ENCODE measurements around the gene SLC35G3. TPM values are rescaled to one million over a fixed set of nuclear protein-coding genes. Genes with fewer than 3 reads are reported as not detected.

SLC35G3 gene
- total RNA-seq, 6 experiments from 2014 or later: not detected

DNA sequence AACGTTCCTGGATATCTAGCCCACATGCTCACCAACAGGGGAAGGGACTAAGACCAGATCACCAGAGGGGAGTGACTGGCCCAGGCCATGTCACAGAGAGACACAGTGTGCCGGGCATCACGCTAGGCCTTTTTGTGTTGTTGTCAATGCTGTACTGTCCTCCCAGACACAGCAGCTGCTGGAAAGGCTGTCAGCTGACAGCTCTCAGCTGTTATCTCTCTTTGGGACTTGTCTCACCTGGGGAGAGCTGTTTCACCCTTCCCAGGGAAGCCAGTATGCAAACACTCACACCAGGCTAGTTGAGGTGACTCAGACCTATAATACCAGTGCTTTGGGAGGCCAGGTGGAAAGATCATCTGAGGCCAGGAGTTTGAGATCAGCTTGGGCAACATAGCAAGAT lies 27.1 kb downstream of the SLC35G3 start:
- H3K4me1 ChIP-seq: no peaks in the 10 kb centered on the region
- WGBS (ENCODE audit: insufficient coverage, low coverage, low lambda C conversion rate, missing lambda C conversion rate): 43% methylated on average over 2 of the region's 3 CpGs
- ATAC-seq (no peak), DNase-seq (no peak)
- no peaks in the 10 kb centered on the region for H3K27me3 ChIP-seq
- intact Hi-C loops (cut with DNase I): no loop called here
- H3K4me3 ChIP-seq: no peak overlapping the region
- TF ChIP-seq POLR2A (IDR thresholded peaks at IDR 0.05): no peak
- TF ChIP-seq, protein P1, sequence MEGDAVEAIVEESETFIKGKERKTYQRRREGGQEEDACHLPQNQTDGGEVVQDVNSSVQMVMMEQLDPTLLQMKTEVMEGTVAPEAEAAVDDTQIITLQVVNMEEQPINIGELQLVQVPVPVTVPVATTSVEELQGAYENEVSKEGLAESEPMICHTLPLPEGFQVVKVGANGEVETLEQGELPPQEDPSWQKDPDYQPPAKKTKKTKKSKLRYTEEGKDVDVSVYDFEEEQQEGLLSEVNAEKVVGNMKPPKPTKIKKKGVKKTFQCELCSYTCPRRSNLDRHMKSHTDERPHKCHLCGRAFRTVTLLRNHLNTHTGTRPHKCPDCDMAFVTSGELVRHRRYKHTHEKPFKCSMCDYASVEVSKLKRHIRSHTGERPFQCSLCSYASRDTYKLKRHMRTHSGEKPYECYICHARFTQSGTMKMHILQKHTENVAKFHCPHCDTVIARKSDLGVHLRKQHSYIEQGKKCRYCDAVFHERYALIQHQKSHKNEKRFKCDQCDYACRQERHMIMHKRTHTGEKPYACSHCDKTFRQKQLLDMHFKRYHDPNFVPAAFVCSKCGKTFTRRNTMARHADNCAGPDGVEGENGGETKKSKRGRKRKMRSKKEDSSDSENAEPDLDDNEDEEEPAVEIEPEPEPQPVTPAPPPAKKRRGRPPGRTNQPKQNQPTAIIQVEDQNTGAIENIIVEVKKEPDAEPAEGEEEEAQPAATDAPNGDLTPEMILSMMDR (IDR thresholded peaks at IDR 0.05): no peak
- no peak overlapping the region for H3K27ac ChIP-seq
- no peaks in the 10 kb centered on the region for H3K36me3 ChIP-seq
- no peaks in the 10 kb centered on the region for H3K9me3 ChIP-seq

DNA sequence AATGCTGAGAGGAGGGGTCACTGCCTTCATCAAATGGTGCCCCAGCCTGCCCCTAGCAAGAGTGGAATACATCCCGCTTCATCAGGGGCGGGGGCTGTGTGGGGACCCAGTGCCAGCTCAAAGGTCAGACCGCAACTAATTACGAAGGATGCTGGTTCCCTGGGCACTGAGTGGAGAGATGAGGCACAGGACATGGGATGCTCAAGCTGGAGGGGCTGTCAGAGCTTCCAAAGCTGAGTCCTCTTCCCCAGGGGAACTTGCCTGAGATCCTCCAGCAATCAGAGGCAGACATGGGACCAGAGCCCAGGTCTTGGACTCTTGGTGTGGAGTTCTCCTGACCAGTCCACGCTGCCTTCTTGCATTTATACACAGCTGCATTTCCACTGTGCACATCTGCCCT lies 27.7 kb downstream of the SLC35G3 start:
- no peaks in the 10 kb centered on the region for H3K9me3 ChIP-seq
- TF ChIP-seq, protein P1 (IDR thresholded peaks at IDR 0.05): no peak
- TF ChIP-seq POLR2A (IDR thresholded peaks at IDR 0.05): no peak
- WGBS (ENCODE audit: insufficient coverage, low coverage, low lambda C conversion rate, missing lambda C conversion rate): 65% methylated on average over 3 of the region's 5 CpGs
- H3K4me1 ChIP-seq: no peaks in the 10 kb centered on the region
- no peak for ATAC-seq
- no peaks in the 10 kb centered on the region for H3K27me3 ChIP-seq
- intact Hi-C loops (cut with DNase I): no loop called here
- H3K36me3 ChIP-seq: no peaks in the 10 kb centered on the region
- H3K27ac ChIP-seq: no peak overlapping the region
- DNase-seq: no peak
- no peak overlapping the region for H3K4me3 ChIP-seq

DNA sequence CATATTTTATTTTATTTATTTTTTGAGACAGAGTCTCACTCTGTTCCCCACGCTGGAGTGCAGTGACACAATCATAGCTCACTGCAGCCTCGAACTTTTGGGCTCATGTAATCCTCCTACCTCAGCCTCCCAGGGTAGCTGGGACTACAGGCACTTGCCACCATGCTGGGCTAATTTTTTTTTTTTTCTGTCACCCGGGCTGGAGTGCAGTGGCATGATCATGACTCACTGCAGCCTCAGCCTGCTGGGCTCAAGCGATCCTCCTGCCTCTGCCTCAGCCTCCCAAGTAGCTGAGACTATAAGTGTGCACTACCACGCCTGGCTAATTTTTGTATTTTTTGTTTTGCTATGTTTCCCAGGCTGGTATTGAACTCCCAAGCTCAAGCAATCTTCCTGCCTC lies 29.5 kb downstream of the SLC35G3 start:
- 72% methylated on average over 5 of the region's 5 CpGs for WGBS (ENCODE audit: insufficient coverage, low coverage, low lambda C conversion rate, missing lambda C conversion rate)
- DNase-seq (no peak), ATAC-seq (no peak)
- TF ChIP-seq, protein P1 (IDR thresholded peaks at IDR 0.05): no peak
- TF ChIP-seq POLR2A (IDR thresholded peaks at IDR 0.05): no peak
- no peaks in the 10 kb centered on the region for H3K27me3 ChIP-seq
- no peaks in the 10 kb centered on the region for H3K36me3 ChIP-seq
- intact Hi-C loops (cut with DNase I): no loop called here
- H3K4me3 ChIP-seq: no peak overlapping the region
- no peaks in the 10 kb centered on the region for H3K9me3 ChIP-seq
- no peaks in the 10 kb centered on the region for H3K4me1 ChIP-seq
- H3K27ac ChIP-seq: no peak overlapping the region

DNA sequence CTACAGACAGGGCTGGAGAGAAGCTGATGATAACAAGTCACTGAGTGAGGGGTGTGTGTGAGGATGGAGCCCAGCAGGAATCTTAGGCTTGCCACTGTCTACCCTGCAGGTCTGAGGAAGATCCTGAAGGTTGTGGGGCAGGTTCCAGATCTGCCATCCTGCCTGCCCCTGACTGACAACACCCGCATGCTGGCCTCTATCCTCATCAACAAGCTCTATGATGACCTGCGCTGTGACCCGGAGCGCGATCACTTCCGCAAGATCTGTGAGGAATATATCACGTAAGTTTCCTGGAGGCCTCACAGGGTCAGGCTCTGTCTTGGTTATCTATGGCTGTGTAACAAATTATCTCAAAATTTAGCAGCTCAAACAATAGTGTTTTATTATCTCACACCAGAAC lies 30.3 kb downstream of the SLC35G3 start:
- no peak overlapping the region for H3K4me3 ChIP-seq
- no peak overlapping the region for H3K27ac ChIP-seq
- no peaks in the 10 kb centered on the region for H3K9me3 ChIP-seq
- 86% methylated on average over 7 of the region's 7 CpGs for WGBS (ENCODE audit: insufficient coverage, low coverage, low lambda C conversion rate, missing lambda C conversion rate)
- H3K27me3 ChIP-seq: no peaks in the 10 kb centered on the region
- ATAC-seq (no peak), DNase-seq (no peak)
- intact Hi-C loops (cut with DNase I): no loop called here
- TF ChIP-seq, protein P1 (IDR thresholded peaks at IDR 0.05): no peak
- no peak for TF ChIP-seq POLR2A (IDR thresholded peaks at IDR 0.05)
- no peaks in the 10 kb centered on the region for H3K36me3 ChIP-seq
- no peaks in the 10 kb centered on the region for H3K4me1 ChIP-seq

DNA sequence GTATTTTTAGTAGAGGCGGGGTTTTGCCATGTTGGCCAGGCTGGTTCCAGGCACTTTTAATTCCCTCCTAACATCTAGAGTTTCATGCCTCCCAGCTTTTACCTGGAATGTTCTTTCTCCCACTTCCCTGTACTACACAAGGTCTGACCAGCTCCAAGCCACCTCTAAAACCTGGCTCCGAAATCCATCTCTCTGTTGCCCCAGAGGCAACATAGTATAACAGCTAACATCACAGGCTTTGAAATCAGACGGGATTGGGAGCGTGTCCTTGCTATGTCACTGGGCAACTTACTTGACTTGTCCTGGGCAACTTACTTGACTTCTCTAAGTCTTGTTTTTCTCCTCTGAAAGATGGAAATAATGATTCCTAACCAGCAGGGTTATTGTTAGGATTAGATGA lies 31.4 kb downstream of the SLC35G3 start:
- H3K4me1 ChIP-seq: no peaks in the 10 kb centered on the region
- H3K9me3 ChIP-seq: no peaks in the 10 kb centered on the region
- no peak overlapping the region for H3K4me3 ChIP-seq
- intact Hi-C loops (cut with DNase I): no loop called here
- DNase-seq (no peak), ATAC-seq (no peak)
- H3K27me3 ChIP-seq: no peaks in the 10 kb centered on the region
- WGBS (ENCODE audit: insufficient coverage, low coverage, low lambda C conversion rate, missing lambda C conversion rate): 58% methylated on average over 3 of the region's 4 CpGs
- H3K36me3 ChIP-seq: no peaks in the 10 kb centered on the region
- H3K27ac ChIP-seq: no peak overlapping the region
- TF ChIP-seq, protein P1 (IDR thresholded peaks at IDR 0.05): no peak
- no peak for TF ChIP-seq POLR2A (IDR thresholded peaks at IDR 0.05)
